ENCODE data around the gene TMEM134.
"Not testable (repeated sequence)": the region's sequence is repeated elsewhere in the genome, so short reads cannot be mapped to it uniquely, and the experiment has no call there.

TMEM134 gene

GRCh38 chr11:67482827-67483798 lies 14.1 kb upstream of the TMEM134 start, which contains the start of gene AIP:
Gene AIP, plus strand, starts transcription at chr11:67483026. Its CDS starts 133 bp downstream, at chr11:67483159.
- Histone ChIP-seq H3K36me3 (peaks cover 3% of the 10 kb centered on the region), H3K27me3 (no peaks in the 10 kb centered on the region), H3K9me3 (0 out of 2 replicates have a peak, but pooled peaks cover 8% of the 10 kb centered on the region), H3K4me3 (ENCODE audit: low read depth, low read length) (peak within 1 kb of the TSS; percentile 73), H3K4me1 (no peaks in the 10 kb centered on the region)
- no peak for TF ChIP-seq CTCF (IDR thresholded peaks at IDR 0.05; ENCODE audit: low read depth, low read length)
- DNase-seq = peak; percentile 99

- H3K9me3 ChIP-seq = 0 out of 2 replicates have a peak, but pooled peaks cover 8% of the 10 kb centered on the region
- TF ChIP-seq CTCF (IDR thresholded peaks at IDR 0.05; ENCODE audit: low read depth, low read length) = no peak
- peak overlapping the region; percentile 73 for H3K4me3 ChIP-seq (ENCODE audit: low read depth, low read length)
- no peaks in the 10 kb centered on the region; the same call in 1 of the 2 replicates for H3K36me3 ChIP-seq
- no peaks in the 10 kb centered on the region for H3K27me3 ChIP-seq
- H3K4me1 ChIP-seq = no peaks in the 10 kb centered on the region
- DNase-seq = no peak
These were observed 13.3 kb upstream of the TMEM134 start for GRCh38 chr11:67482275-67482826.

- not testable (repeated sequence) for H3K9me3 ChIP-seq; H3K4me3 ChIP-seq (ENCODE audit: low read depth, low read length); H3K4me1 ChIP-seq; H3K27me3 ChIP-seq; DNase-seq; H3K36me3 ChIP-seq
These were observed 8.4 kb upstream of the TMEM134 start for GRCh38 chr11:67477344-67478050.

- not testable (repeated sequence) for H3K36me3 ChIP-seq; H3K4me3 ChIP-seq (ENCODE audit: low read depth, low read length); H3K4me1 ChIP-seq; DNase-seq; H3K27me3 ChIP-seq; H3K9me3 ChIP-seq
These were observed 7.6 kb upstream of the TMEM134 start for GRCh38 chr11:67476692-67477091.

GRCh38 chr11:67472882-67473281 lies 3.8 kb upstream of the TMEM134 start:
- no peak for DNase-seq
- no peaks in the 10 kb centered on the region for H3K4me1 ChIP-seq
- no peaks in the 10 kb centered on the region for H3K36me3 ChIP-seq
- H3K9me3 ChIP-seq = no peaks in the 10 kb centered on the region
- no peak for TF ChIP-seq CTCF (IDR thresholded peaks at IDR 0.05; ENCODE audit: low read depth, low read length)
- no peak overlapping the region for H3K4me3 ChIP-seq (ENCODE audit: low read depth, low read length)
- no peaks in the 10 kb centered on the region for H3K27me3 ChIP-seq

- no peaks in the 10 kb centered on the region for H3K27me3 ChIP-seq
- H3K4me1 ChIP-seq = no peaks in the 10 kb centered on the region
- TF ChIP-seq CTCF (IDR thresholded peaks at IDR 0.05; ENCODE audit: low read depth, low read length) = no peak
- H3K4me3 ChIP-seq (ENCODE audit: low read depth, low read length) = no peak overlapping the region
- no peak for DNase-seq
- no peaks in the 10 kb centered on the region for H3K36me3 ChIP-seq
- no peaks in the 10 kb centered on the region for H3K9me3 ChIP-seq
These were observed 1.4 kb upstream of the TMEM134 start for GRCh38 chr11:67470337-67471002.

Data from BE2C (cell line).